Duodenal mucosa (tissue), 2 donors: ENCODE measurements around the gene RBM20.
"Not testable (repeated sequence)": the region's sequence is repeated elsewhere in the genome, so short reads cannot be mapped to it uniquely, and the experiment has no call there.

ENCODE experiments used
- H3K27ac ChIP-seq: one replicate; pipeline ENCODE4 v1.7.0; 2013; ENCODE audit warnings: low read depth, low read length
- H3K27me3 ChIP-seq, 2 donors: one replicate each; pipeline ENCODE4 v1.7.0; 2013; ENCODE audit warnings: low read length in 2 of 2, control low read depth in 1 of 2; ENCODE audit not compliant: insufficient read depth in 2 of 2, control insufficient read depth in 1 of 2
- H3K36me3 ChIP-seq, 2 donors: one replicate each; pipeline ENCODE4 v1.7.0; 2013; ENCODE audit warnings: low read length in 2 of 2, control low read depth in 1 of 2; ENCODE audit not compliant: insufficient read depth in 2 of 2, control insufficient read depth in 1 of 2
- H3K4me1 ChIP-seq, 2 donors: one replicate each; pipeline ENCODE4 v1.7.0; 2013; ENCODE audit warnings: low read length in 2 of 2, control low read depth in 1 of 2; ENCODE audit not compliant: insufficient read depth in 2 of 2, control insufficient read depth in 1 of 2
- H3K4me3 ChIP-seq, 2 donors: one replicate each; pipeline ENCODE4 v1.7.0; 2013; ENCODE audit warnings: low read length in 2 of 2, low read depth in 1 of 2
- H3K9ac ChIP-seq, 2 donors: one replicate each; pipeline ENCODE4 v1.7.0; 2013; ENCODE audit warnings: low read length in 2 of 2, low read depth in 1 of 2
- H3K9me3 ChIP-seq, 2 donors: one replicate each; pipeline ENCODE4 v1.7.0; 2013; ENCODE audit warnings: low read length in 2 of 2, control low read depth in 1 of 2; ENCODE audit not compliant: control insufficient read depth in 1 of 2

Gene RBM20

GRCh38 chr10:110637558-110638053 lies 6.5 kb upstream of the RBM20 start:
- H3K27ac ChIP-seq = no peak overlapping the region
- no peak overlapping the region for H3K9ac ChIP-seq
- H3K36me3 ChIP-seq = no peaks in the 10 kb centered on the region
- H3K9me3 ChIP-seq = no peaks in the 10 kb centered on the region
- H3K4me3 ChIP-seq = no peak overlapping the region
- peaks cover 13 to 23% of the 10 kb centered on the region in 2 donors for H3K27me3 ChIP-seq
- H3K4me1 ChIP-seq = no peaks in the 10 kb centered on the region

GRCh38 chr10:110638319-110638718 lies 5.8 kb upstream of the RBM20 start:
- no peaks in the 10 kb centered on the region for H3K36me3 ChIP-seq
- no peak overlapping the region for H3K27ac ChIP-seq

GRCh38 chr10:110639046-110639445 lies 5.1 kb upstream of the RBM20 start:
- not testable (repeated sequence) for H3K27ac ChIP-seq, H3K9ac ChIP-seq, H3K36me3 ChIP-seq, H3K4me3 ChIP-seq, H3K9me3 ChIP-seq, H3K4me1 ChIP-seq
- H3K27me3 ChIP-seq = peaks cover 26 to 37% of the 10 kb centered on the region in 2 donors

More at GRCh38 chr10:110638319-110638718, 5.8 kb upstream of the RBM20 start:
- Histone ChIP-seq H3K9ac (no peak overlapping the region), H3K9me3 (no peaks in the 10 kb centered on the region), H3K27me3 (peaks cover 20 to 30% of the 10 kb centered on the region in 2 donors), H3K4me1 (peaks cover 0 to 4% of the 10 kb centered on the region in 2 donors), H3K4me3 (no peak overlapping the region)

GRCh38 chr10:110639858-110640257 lies 4.3 kb upstream of the RBM20 start:
- not testable (repeated sequence) for H3K4me1 ChIP-seq, H3K36me3 ChIP-seq, H3K27ac ChIP-seq, H3K4me3 ChIP-seq, H3K9ac ChIP-seq, H3K9me3 ChIP-seq
- peaks cover 33 to 44% of the 10 kb centered on the region in 2 donors for H3K27me3 ChIP-seq

GRCh38 chr10:110641256-110641655 lies 2.9 kb upstream of the RBM20 start:
- Histone ChIP-seq H3K27me3 (peaks cover 40 to 53% of the 10 kb centered on the region in 2 donors), H3K36me3 (no peaks in the 10 kb centered on the region), H3K4me1 (peaks cover 0 to 4% of the 10 kb centered on the region in 2 donors), H3K9ac (no peak overlapping the region), H3K27ac (no peak overlapping the region), H3K4me3 (no peak overlapping the region), H3K9me3 (no peaks in the 10 kb centered on the region)

GRCh38 chr10:110642204-110643034 lies 1.7 kb upstream of the RBM20 start:
- Histone ChIP-seq H3K36me3 (no peaks in the 10 kb centered on the region), H3K9ac (no peak overlapping the region), H3K27ac (no peak overlapping the region), H3K4me1 (peaks cover 0 to 4% of the 10 kb centered on the region in 2 donors), H3K9me3 (no peaks in the 10 kb centered on the region), H3K4me3 (no peak overlapping the region), H3K27me3 (peaks cover 49 to 63% of the 10 kb centered on the region in 2 donors)

- Histone ChIP-seq H3K36me3 (no peaks in the 10 kb centered on the region), H3K27ac (no peak overlapping the region), H3K9me3 (no peaks in the 10 kb centered on the region), H3K27me3 (peaks cover 54 to 63% of the 10 kb centered on the region in 2 donors), H3K4me1 (peaks cover 0 to 4% of the 10 kb centered on the region in 2 donors), H3K4me3 (peak overlapping the region; percentile 61 to 67), H3K9ac (no peak overlapping the region)
Measured at GRCh38 chr10:110643035-110643652, 992 bp upstream of the RBM20 start.

- Histone ChIP-seq H3K36me3 (no peaks in the 10 kb centered on the region), H3K27me3 (peaks cover 53 to 72% of the 10 kb centered on the region in 2 donors), H3K27ac (no peak overlapping the region), H3K9ac (no peak overlapping the region), H3K9me3 (no peaks in the 10 kb centered on the region), H3K4me1 (peaks cover 0 to 4% of the 10 kb centered on the region in 2 donors), H3K4me3 (no peak overlapping the region)
Measured at GRCh38 chr10:110644598-110645462, 694 bp downstream of the RBM20 start.

- H3K36me3 ChIP-seq = no peaks in the 10 kb centered on the region
- H3K4me3 ChIP-seq = no peak overlapping the region
- H3K27ac ChIP-seq = no peak overlapping the region
- H3K9ac ChIP-seq = no peak overlapping the region
- no peaks in the 10 kb centered on the region for H3K9me3 ChIP-seq
- H3K4me1 ChIP-seq = peaks cover 0 to 4% of the 10 kb centered on the region in 2 donors
- peaks cover 60 to 63% of the 10 kb centered on the region in 2 donors for H3K27me3 ChIP-seq
Measured at GRCh38 chr10:110646417-110647135, 2.4 kb downstream of the RBM20 start.
